GM06990 (cell line): ENCODE results near the gene ACSS2.

Source experiments
- DNase-seq: peaks from one replicate; pipeline ENCODE4 v3.0.0-alpha.2; 2011; ENCODE audit not compliant: insufficient read length; ENCODE audit errors: extremely low read depth
- H3K27me3 ChIP-seq: replicated peaks from 2 replicates; pipeline ENCODE4 v1.6.0; 2011; ENCODE audit warnings: low read length; ENCODE audit not compliant: control insufficient read depth, insufficient read depth
- H3K36me3 ChIP-seq: 2 replicates; pipeline ENCODE4 v1.5.1; 2011; ENCODE audit warnings: low read length; ENCODE audit not compliant: control insufficient read depth, insufficient read depth
- H3K4me3 ChIP-seq: replicated peaks from 2 replicates; pipeline ENCODE4 v1.5.1; 2011; ENCODE audit warnings: low read depth, mild to moderate bottlenecking, control low read depth, low read length
- TF ChIP-seq, protein P1 (sequence below): IDR thresholded peaks from 2 replicates; pipeline ENCODE4 v1.5.1; 2011; ENCODE audit warnings: low read length, control low read depth, mild to moderate bottlenecking, inconsistent platforms; ENCODE audit not compliant: insufficient read depth, poor library complexity, severe bottlenecking

ACSS2 gene

DNA sequence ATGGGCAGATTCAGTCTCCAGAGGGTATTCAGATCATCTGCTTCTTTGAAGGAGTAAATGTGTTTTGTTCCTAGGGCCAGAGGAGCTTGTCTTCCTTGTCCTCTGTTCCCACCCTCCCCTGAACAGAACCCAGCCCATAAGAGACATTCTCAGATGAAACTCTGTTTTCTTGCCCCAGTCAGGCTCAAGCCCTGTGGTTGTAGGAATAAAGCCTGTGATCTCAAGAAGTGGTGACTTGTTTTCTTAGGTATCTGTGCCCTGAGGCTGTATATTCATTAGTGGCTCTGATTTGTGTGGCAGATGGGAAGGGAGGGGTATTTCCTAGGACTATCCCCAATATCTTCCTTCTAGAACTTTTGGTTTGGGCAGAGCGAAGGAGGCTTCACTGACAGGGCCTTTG is 51.3 kb downstream of the ACSS2 start:
- H3K27me3 ChIP-seq, result no peaks in the 10 kb centered on the region
- peaks cover 15% of the 10 kb centered on the region for H3K36me3 ChIP-seq
- no peak for DNase-seq
- no peak overlapping the region for H3K4me3 ChIP-seq
- TF ChIP-seq, protein P1, sequence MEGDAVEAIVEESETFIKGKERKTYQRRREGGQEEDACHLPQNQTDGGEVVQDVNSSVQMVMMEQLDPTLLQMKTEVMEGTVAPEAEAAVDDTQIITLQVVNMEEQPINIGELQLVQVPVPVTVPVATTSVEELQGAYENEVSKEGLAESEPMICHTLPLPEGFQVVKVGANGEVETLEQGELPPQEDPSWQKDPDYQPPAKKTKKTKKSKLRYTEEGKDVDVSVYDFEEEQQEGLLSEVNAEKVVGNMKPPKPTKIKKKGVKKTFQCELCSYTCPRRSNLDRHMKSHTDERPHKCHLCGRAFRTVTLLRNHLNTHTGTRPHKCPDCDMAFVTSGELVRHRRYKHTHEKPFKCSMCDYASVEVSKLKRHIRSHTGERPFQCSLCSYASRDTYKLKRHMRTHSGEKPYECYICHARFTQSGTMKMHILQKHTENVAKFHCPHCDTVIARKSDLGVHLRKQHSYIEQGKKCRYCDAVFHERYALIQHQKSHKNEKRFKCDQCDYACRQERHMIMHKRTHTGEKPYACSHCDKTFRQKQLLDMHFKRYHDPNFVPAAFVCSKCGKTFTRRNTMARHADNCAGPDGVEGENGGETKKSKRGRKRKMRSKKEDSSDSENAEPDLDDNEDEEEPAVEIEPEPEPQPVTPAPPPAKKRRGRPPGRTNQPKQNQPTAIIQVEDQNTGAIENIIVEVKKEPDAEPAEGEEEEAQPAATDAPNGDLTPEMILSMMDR, result no peak

DNA sequence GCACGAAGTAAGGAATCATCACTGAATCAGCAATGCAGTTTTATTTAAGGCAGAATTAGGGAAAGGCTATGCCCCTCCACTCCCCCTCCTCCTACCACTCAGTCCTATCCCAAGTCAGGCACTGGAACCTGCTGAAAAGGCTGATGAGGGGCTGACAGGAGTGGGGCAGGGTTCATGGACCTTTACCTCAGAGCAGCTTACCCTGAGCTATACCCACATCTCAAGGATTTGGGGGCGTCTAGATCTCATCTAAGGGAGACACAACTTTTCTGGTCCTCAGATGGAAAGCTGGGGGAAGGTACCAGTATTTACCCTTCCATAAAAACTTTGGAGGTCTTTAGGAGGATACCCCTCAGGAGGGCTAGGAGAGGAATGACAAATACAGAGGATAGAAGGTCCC is 52.0 kb downstream of the ACSS2 start:
- H3K36me3 ChIP-seq, result peaks cover 15% of the 10 kb centered on the region
- no peaks in the 10 kb centered on the region for H3K27me3 ChIP-seq
- DNase-seq, result no peak
- H3K4me3 ChIP-seq, result no peak overlapping the region
- TF ChIP-seq, protein P1, result no peak

DNA sequence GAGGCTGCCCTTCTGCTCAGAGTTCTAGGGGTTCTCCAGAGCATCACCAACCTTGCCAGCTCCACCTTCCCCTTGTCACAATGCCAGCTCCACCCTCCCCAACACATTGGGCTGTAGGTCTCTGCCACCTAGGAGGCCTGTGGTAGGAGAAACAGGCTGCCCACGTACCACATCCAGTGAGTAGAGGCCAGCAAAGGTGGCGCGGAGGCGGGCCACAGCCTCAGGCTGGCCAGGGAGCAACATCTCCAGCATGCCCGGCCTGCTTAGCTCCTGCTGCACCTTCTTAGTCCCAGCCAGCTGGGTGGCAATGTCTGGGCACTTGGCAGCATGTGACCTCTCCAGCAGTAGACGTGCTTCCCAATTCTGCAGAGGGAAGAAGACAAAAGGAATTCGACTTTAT is 55.4 kb downstream of the ACSS2 start:
- DNase-seq, result no peak
- Histone ChIP-seq H3K4me3 (no peak overlapping the region), H3K27me3 (no peaks in the 10 kb centered on the region), H3K36me3 (peaks cover 18% of the 10 kb centered on the region)
- TF ChIP-seq, protein P1, result no peak

DNA sequence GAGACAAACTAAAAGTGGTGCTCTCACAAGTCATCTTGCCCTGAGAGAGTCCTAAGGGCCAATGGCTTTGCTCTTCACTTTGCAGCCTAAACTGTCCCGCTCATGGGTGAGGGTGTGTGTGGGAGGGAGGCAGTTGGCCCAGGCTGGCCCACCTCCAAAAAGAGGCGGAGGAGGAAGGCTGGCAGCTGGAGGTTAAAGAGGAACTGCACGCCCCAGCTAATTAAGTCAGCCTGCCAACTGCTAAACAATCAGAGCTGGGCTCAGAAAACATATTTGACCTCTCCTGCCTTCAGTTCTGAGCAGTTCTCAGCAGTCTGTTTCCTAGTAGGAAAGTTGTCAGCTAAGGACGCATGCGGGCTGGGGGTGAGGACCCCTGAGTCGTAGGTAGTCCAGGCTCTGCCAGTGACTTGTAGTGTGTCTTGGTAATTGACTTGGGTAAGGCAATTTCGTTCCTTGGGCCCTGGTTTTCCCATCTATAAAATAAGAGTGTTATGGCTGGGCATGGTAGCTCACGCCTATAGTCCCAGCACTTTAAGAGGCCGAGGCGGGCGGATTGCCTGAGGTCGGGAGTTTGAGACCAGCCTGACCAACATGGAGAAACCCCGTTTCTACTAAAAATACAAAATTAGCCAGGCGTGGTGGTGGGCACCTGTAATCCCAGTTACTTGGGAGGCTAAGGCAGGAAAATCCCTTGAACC is 62.2 kb downstream of the ACSS2 start:
- no peaks in the 10 kb centered on the region for H3K27me3 ChIP-seq
- H3K4me3 ChIP-seq, result no peak overlapping the region
- DNase-seq, result no peak
- TF ChIP-seq, protein P1, result no peak
- H3K36me3 ChIP-seq, result peaks cover 21% of the 10 kb centered on the region

DNA sequence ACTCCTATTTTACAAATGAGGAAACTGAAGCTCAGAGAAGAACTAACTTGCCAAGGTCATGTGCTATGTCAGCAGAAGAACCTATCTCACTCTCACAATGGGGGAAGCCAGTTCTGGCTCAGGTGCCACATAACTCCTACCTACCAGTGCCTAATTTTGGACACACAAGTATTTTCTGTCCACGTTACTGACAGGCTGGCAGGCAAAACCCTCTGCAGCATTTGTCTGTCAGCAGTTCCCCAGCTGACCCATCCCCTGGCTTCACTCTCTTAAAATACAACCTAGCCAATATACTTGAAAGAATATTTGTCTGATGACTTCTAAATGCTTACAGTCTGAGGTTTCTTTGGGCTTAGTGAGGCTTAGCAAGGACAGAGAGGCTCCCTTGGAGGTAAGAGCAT is 63.7 kb downstream of the ACSS2 start:
- Histone ChIP-seq H3K36me3 (peaks cover 21% of the 10 kb centered on the region), H3K4me3 (no peak overlapping the region), H3K27me3 (no peaks in the 10 kb centered on the region)
- TF ChIP-seq, protein P1, result no peak
- DNase-seq, result no peak

DNA sequence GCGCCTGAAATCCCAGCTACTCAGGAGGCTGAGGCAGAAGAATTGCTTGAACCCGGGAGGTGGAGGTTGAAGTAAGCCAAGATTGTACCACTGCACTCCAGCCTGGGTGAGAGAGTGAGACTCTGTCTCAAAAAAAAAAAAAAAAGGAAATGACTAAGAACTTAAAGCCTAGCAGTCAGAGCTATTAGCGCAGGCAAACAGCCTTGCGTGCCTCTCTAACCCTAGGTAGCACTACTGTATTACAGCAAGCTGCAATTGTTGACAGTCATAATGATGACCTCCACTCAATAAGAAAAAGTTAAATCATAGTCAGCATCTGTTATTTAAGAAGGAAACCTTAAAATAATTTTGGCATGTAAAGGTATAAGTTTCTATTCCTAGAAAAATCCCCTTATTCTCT is 64.8 kb downstream of the ACSS2 start:
- TF ChIP-seq, protein P1, result no peak
- H3K4me3 ChIP-seq, result no peak overlapping the region
- H3K27me3 ChIP-seq, result no peaks in the 10 kb centered on the region
- H3K36me3 ChIP-seq, result peaks cover 23% of the 10 kb centered on the region
- DNase-seq, result no peak
